MCF 10A (cell line): Measurements from ENCODE around the gene ARMC6. TPM values are rescaled to one million over a fixed set of nuclear protein-coding genes. Genes with fewer than 3 reads are reported as not detected.

Source experiments
- BruUV-seq: library from RNA; stranded (reverse); fragments of 400-500 nt; replicated peaks from 2 replicates; lab custom pipeline; 2021; lab: Mats Ljungman, UMichigan
- CTCF ChIA-PET: fragments of 300-600 bp; sonication (Branson Sonifier 250); formaldehyde crosslinking; extraction: SDS; loops from one replicate; lab custom pipeline; 2021; ENCODE audit warnings: antibody characterized with exemption, inconsistent platforms; lab: Yijun Ruan, JAX
- POLR2A ChIA-PET: fragments of 300-600, 350-650 bp; sonication (Branson Sonifier 250); formaldehyde crosslinking; extraction: SDS; loops from one replicate; lab custom pipeline; 2020; ENCODE audit warnings: antibody characterized with exemption, inconsistent platforms; lab: Yijun Ruan, JAX
- DNase-seq: peaks from one replicate; pipeline ENCODE4 v3.0.0-alpha.2; 2018; ENCODE audit not compliant: unreplicated experiment
- H3K27ac Mint-ChIP-seq: one replicate; pipeline ENCODE4 v1.8.0; 2022; ENCODE audit warnings: mild to moderate bottlenecking, low read depth, mixed read lengths; ENCODE audit not compliant: unreplicated experiment
- H3K27me3 Mint-ChIP-seq: one replicate; pipeline ENCODE4 v1.8.0; 2022; ENCODE audit warnings: mixed read lengths; ENCODE audit not compliant: insufficient read depth, unreplicated experiment
- H3K36me3 Mint-ChIP-seq: one replicate; pipeline ENCODE4 v1.8.0; 2022; ENCODE audit warnings: mild to moderate bottlenecking, moderate library complexity, mixed read lengths; ENCODE audit not compliant: insufficient read depth, unreplicated experiment
- H3K4me1 Mint-ChIP-seq: one replicate; pipeline ENCODE4 v1.8.0; 2022; ENCODE audit warnings: mixed read lengths; ENCODE audit not compliant: insufficient read depth, unreplicated experiment
- H3K4me3 Mint-ChIP-seq: one replicate; pipeline ENCODE4 v1.8.0; 2022; ENCODE audit warnings: mild to moderate bottlenecking, moderate library complexity, mixed read lengths; ENCODE audit not compliant: unreplicated experiment
- H3K9me3 Mint-ChIP-seq: one replicate; pipeline ENCODE4 v1.8.0; 2022; ENCODE audit warnings: mixed read lengths; ENCODE audit not compliant: unreplicated experiment
- intact Hi-C: fragments of 100-400 bp; cut with micrococcal nuclease; formaldehyde crosslinking; loops from 2 replicates; pipeline ENCODE4 v1.14.1; 2022
- total RNA-seq: library from RNA; stranded (reverse); gene quantifications from 2 replicates; pipeline ENCODE4 v1.2.3, GENCODE V29; 2022
- TF ChIP-seq, protein P1 (sequence below): fragments of 200-600 bp; IDR thresholded peaks from one replicate; pipeline ENCODE4 v1.8.0; 2022; ENCODE audit warnings: antibody characterized with exemption, mild to moderate bottlenecking; ENCODE audit not compliant: unreplicated experiment

Gene ARMC6
- total RNA-seq, 1 experiment from 2014 or later, result 37.1 TPM

DNA sequence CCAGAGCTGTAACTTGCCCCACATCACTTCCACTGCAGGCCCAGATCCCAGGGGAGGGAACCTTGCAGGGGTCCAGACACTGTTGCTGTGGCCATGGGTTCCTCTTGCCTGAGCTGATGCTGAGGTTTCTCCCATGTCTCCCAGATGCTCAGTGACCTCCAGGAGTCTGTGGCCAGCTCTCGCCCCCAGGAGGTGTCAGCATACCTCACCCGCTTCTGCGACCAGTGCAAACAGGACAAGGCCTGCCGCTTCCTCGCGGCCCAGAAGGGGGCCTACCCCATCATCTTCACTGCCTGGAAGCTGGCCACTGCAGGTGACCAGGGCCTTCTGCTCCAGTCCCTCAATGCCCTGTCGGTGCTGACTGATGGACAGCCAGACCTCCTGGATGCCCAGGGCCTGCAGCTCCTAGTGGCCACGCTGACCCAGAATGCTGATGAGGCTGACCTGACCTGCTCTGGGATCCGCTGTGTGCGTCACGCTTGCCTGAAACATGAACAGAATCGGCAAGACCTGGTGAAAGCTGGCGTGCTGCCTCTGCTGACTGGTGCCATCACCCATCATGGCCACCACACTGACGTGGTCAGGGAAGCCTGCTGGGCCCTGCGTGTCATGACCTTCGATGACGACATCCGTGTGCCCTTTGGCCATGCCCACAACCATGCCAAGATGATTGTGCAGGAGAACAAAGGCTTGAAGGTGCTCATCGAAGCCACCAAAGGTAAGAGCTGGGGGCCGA lies 18.2 kb downstream of the ARMC6 start:
- no peak overlapping the region for H3K4me3 Mint-ChIP-seq
- H3K4me1 Mint-ChIP-seq, result peaks cover 9% of the 10 kb centered on the region
- no peak for DNase-seq
- BruUV-seq, result no TSS peak
- H3K36me3 Mint-ChIP-seq, result peaks cover 39% of the 10 kb centered on the region
- no peaks in the 10 kb centered on the region for H3K9me3 Mint-ChIP-seq
- ChIA-PET POLR2A (interaction anchor here (0.7 to 1.0 kb wide), 2 partner anchors 12 to 439 kb away, joined by 3 to 7 read pairs; partner anchors contain the start of gene SLC25A42), CTCF (interaction anchor here (0.6 to 3.2 kb wide), 5 partner anchors 15 to 124 kb away, joined by 3 to 15 read pairs (median 3); no protein-coding TSS in a partner anchor)
- TF ChIP-seq, protein P1, sequence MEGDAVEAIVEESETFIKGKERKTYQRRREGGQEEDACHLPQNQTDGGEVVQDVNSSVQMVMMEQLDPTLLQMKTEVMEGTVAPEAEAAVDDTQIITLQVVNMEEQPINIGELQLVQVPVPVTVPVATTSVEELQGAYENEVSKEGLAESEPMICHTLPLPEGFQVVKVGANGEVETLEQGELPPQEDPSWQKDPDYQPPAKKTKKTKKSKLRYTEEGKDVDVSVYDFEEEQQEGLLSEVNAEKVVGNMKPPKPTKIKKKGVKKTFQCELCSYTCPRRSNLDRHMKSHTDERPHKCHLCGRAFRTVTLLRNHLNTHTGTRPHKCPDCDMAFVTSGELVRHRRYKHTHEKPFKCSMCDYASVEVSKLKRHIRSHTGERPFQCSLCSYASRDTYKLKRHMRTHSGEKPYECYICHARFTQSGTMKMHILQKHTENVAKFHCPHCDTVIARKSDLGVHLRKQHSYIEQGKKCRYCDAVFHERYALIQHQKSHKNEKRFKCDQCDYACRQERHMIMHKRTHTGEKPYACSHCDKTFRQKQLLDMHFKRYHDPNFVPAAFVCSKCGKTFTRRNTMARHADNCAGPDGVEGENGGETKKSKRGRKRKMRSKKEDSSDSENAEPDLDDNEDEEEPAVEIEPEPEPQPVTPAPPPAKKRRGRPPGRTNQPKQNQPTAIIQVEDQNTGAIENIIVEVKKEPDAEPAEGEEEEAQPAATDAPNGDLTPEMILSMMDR, result no peak
- no peaks in the 10 kb centered on the region for H3K27me3 Mint-ChIP-seq
- H3K27ac Mint-ChIP-seq, result no peak overlapping the region
- intact Hi-C loops, result no loop called here

DNA sequence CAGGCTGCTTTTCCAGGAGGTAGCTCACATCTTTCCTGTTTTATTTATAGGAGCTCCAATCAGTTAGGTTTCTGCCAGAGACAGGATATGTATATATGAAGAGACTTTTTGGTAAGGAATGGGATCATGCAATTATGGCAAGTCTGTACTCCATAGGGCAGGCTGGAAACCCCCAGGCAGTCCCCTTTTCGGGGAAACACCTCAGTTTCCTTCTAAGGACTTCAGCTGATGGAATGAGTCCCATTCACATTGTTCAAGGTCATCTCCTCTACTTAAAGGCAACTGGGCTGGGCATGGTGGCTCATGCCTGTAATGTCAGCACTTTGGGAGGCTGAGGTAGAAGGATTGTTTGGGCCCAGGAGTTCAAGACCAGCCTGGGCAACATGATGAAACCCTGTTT lies 19.5 kb downstream of the ARMC6 start:
- Mint-ChIP-seq H3K9me3 (no peaks in the 10 kb centered on the region), H3K4me3 (no peak overlapping the region), H3K4me1 (peaks cover 9% of the 10 kb centered on the region), H3K27ac (no peak overlapping the region), H3K27me3 (no peaks in the 10 kb centered on the region), H3K36me3 (peaks cover 27% of the 10 kb centered on the region)
- DNase-seq, result no peak
- CTCF ChIA-PET, result interaction anchor here (0.5 to 3.2 kb wide), 7 partner anchors 10 to 419 kb away, joined by 3 to 15 read pairs (median 3); partner anchors contain the start of gene SLC25A42
- TF ChIP-seq, protein P1, result no peak
- POLR2A ChIA-PET, result interaction anchor here (0.6 to 1.1 kb wide), 2 partner anchors 10 to 24 kb away, joined by 3 to 5 read pairs; partner anchors contain the start of gene SLC25A42
- intact Hi-C loops, result no loop called here
- BruUV-seq, result no TSS peak

DNA sequence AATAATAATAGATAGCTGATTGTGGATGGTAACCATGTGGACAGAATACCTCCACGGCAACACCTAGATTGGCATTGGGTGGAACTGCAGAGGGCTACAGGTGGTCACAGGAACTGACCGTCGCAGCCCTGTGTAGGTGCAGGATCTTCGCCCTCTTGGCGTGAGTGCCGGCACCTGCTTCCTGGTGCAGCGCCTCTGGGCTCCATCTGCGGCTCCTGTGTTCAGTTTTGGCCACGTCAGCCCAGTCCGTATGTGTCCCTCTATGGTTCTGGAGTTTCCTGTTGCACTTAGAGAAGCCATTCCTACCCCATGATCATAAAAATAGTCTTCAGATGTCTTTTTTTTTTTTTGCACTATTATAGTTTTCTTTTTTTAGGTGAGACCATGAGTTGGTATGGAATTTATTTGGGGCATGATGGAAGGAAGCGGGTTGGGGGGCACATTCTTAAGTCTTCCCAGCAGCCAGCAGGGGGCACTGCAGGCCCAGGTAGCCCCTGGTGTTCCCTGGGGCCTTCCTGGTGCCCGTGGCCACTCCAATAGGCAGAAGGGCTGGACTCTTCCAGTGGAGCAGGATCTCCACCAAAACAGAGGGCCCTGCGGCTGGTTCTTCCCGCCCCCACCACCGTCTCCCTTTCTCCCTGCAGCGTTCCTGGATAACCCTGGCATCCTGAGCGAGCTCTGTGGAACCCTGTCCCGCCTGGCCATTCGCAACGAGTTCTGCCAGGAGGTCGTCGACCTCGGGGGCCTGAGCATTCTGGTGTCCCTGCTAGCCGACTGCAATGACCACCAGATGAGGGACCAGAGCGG lies 20.3 kb downstream of the ARMC6 start:
- no peaks in the 10 kb centered on the region for H3K27me3 Mint-ChIP-seq
- no peaks in the 10 kb centered on the region for H3K9me3 Mint-ChIP-seq
- no peak overlapping the region for H3K27ac Mint-ChIP-seq
- DNase-seq, result peak; percentile 48
- POLR2A ChIA-PET, result interaction anchor here (1.1 kb wide), 1 partner anchor 10 kb away, joined by 3 read pairs; the partner anchor contains the start of gene SLC25A42
- TF ChIP-seq, protein P1, result peak; percentile 75
- peaks cover 26% of the 10 kb centered on the region for H3K36me3 Mint-ChIP-seq
- H3K4me3 Mint-ChIP-seq, result no peak overlapping the region
- intact Hi-C loops, result no loop called here
- BruUV-seq, result no TSS peak
- CTCF ChIA-PET, result interaction anchor here (0.6 to 3.2 kb wide), 11 partner anchors 9 to 420 kb away, joined by 3 to 15 read pairs (median 3); partner anchors contain the start of gene SLC25A42
- H3K4me1 Mint-ChIP-seq, result peaks cover 9% of the 10 kb centered on the region
